ENCODE data around the gene PLLP. TPM values are rescaled to one million over a fixed set of nuclear protein-coding genes. Genes with fewer than 3 reads are reported as not detected.

Gene PLLP
- total RNA-seq, 2 donors from 2014 or later: 11.6 to 16.7 TPM

- H3K36me3 ChIP-seq: peaks cover 4% of the 10 kb centered on the region
- H3K9ac ChIP-seq (ENCODE audit: low read depth in 2 of 2, low read length in 2 of 2): no peak overlapping the region
- intact Hi-C loops (cut with DNase I): no loop called here
- no peaks in the 10 kb centered on the region for H3K9me3 ChIP-seq
- H3K4me1 ChIP-seq: no peaks in the 10 kb centered on the region
- TF ChIP-seq CTCF (IDR thresholded peaks at IDR 0.05): no peak
- no peak overlapping the region for H3K27ac ChIP-seq
- H3K27me3 ChIP-seq: no peaks in the 10 kb centered on the region
- DNase-seq: no peak
- no peak overlapping the region for H3K4me3 ChIP-seq
Measured at GRCh38 chr16:57234707-57235092, 49.8 kb downstream of the PLLP start.

GRCh38 chr16:57233944-57234706, 50.3 kb downstream of the PLLP start:
- Histone ChIP-seq H3K9me3 (no peaks in the 10 kb centered on the region), H3K4me3 (no peak overlapping the region), H3K27ac (no peak overlapping the region), H3K9ac (ENCODE audit: low read depth in 2 of 2, low read length in 2 of 2) (no peak overlapping the region), H3K4me1 (no peaks in the 10 kb centered on the region), H3K36me3 (peaks cover 4% of the 10 kb centered on the region), H3K27me3 (no peaks in the 10 kb centered on the region)
- DNase-seq: no peak
- intact Hi-C loops (cut with DNase I): no loop called here
- no peak for TF ChIP-seq CTCF (IDR thresholded peaks at IDR 0.05)

- Histone ChIP-seq H3K9ac (ENCODE audit: low read depth in 2 of 2, low read length in 2 of 2) (no peak overlapping the region), H3K27ac (no peak overlapping the region), H3K4me1 (no peaks in the 10 kb centered on the region), H3K4me3 (no peak overlapping the region), H3K27me3 (no peaks in the 10 kb centered on the region), H3K9me3 (no peaks in the 10 kb centered on the region), H3K36me3 (peaks cover 4% of the 10 kb centered on the region)
- DNase-seq: no peak
- no peak for TF ChIP-seq CTCF (IDR thresholded peaks at IDR 0.05)
- intact Hi-C loops (cut with DNase I): no loop called here
Measured at GRCh38 chr16:57231821-57232350, 52.6 kb downstream of the PLLP start.

DNA sequence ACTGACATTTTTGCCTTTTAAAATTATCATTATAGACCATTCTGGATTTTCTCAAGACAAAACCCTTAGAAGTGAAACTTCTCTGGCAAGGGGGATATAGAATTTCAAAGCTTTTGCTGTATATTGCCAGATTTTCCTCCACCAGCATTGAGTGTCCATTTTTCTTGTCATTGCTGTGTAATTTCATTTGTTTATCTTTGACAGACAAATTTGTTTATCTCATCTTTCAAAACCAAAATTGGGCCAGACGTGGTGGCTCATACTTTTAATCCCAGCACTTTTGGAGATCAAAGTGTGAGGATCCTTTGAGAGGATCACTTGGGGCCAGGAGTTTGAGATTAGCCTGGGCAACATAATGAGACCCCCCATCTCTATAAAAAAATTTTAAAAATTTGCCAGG, 55.4 kb downstream of the PLLP start:
- Histone ChIP-seq H3K4me1 (no peaks in the 10 kb centered on the region), H3K9ac (ENCODE audit: low read depth in 2 of 2, low read length in 2 of 2) (no peak overlapping the region), H3K27ac (no peak overlapping the region), H3K36me3 (peaks cover 4% of the 10 kb centered on the region), H3K9me3 (no peaks in the 10 kb centered on the region), H3K4me3 (no peak overlapping the region), H3K27me3 (no peaks in the 10 kb centered on the region)
- TF ChIP-seq CTCF (IDR thresholded peaks at IDR 0.05): no peak
- intact Hi-C loops (cut with DNase I): no loop called here
- no peak for DNase-seq

DNA sequence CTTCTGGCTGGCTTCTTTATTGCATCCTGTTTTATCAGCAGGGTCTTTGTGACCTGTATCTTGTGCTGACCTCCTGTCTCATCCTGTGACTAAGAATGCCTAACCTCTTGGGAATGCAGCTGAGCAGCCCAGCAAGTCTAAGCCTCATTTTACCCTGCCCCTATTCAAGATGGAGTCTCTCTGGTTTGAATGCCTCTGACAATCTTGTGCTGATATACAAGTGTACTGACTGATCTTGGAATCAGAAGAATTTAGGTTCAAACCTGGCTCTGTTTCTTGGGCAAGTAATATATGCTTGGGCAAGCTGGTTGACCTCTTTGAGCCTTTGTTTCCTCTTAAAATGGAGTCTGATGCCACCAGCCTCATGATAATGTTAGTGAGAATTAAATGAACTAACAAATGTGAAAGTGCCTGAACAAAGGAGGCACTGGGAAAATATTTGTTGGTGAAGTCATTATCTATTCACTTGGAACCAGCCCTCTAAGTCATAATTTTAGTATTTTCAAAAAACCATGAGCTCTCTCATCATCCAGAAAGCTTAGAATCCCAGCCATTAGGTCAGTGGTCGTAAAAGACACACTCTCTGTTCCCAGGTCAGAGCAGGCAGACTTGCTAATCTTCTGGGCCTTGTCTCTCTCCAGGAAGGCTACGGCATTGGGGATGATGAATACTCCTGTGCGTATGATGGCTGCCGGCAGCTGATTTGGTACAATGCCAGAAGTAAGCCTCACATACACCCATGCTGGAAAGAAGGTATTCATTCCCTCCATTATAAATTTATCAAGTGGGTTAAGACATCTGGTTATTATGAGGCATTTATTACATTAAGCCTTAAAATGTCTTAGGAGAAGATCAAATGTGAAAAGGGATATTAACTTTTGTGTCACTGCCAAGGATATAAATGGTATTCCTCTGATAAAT, 57.5 kb downstream of the PLLP start:
- no peaks in the 10 kb centered on the region for H3K4me1 ChIP-seq
- no peaks in the 10 kb centered on the region for H3K9me3 ChIP-seq
- H3K9ac ChIP-seq (ENCODE audit: low read depth in 2 of 2, low read length in 2 of 2): no peak overlapping the region
- H3K27me3 ChIP-seq: no peaks in the 10 kb centered on the region
- intact Hi-C loops (cut with DNase I): no loop called here
- DNase-seq: no peak
- no peak overlapping the region for H3K4me3 ChIP-seq
- no peak overlapping the region for H3K27ac ChIP-seq
- TF ChIP-seq CTCF (IDR thresholded peaks at IDR 0.05): no peak
- H3K36me3 ChIP-seq: peaks cover 4% of the 10 kb centered on the region
